GM19467 (cell line): ENCODE measurements around the gene GALM.
"Not testable (repeated sequence)": the region's sequence is repeated elsewhere in the genome, so short reads cannot be mapped to it uniquely, and the experiment has no call there.

Experiments used
- ATAC-seq: cut with Tn5 transposase; IDR thresholded peaks from one replicate; pipeline ENCODE4 v1.9.1; 2021; ENCODE audit warnings: mild to moderate bottlenecking, moderate library complexity; ENCODE audit not compliant: unreplicated experiment

Gene GALM

DNA sequence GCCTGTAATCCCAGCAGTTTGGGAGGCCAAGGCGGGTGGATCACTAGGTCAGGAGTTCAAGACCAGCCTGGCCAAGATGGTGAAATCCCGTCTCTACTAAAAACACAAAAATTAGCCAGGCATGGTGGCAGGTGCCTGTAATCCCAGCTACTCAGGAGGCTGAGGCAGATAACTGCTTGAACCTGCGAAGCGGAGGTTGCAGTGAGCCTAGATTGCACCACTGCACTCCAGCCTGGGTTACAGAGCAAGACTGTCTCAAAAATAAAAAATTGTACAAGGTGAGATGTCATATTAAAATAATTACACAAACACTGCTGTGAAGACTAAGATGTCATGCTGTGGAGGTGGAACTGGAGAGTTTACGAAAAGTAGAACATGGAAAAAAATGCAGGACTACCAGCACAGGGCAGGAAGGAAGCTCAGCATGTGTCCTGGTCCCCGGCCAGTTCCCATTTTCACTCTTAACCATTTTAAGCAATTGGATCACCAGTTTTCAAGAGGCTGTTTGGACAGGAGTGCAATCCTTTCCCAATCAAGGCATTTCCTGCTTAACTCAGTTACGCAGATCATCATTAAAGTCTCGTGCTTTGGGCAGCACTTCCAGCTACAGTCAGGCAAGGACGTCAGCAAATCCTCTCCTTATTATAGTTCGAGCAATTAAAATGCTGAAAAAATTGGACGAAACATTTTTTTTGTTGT is 71.2 kb downstream of the GALM start:
- ATAC-seq, result not testable (repeated sequence)

GRCh38 chr2:38737925-38738324 is 72.0 kb downstream of the GALM start:
- ATAC-seq, result no peak

- no peak for ATAC-seq
These were observed 73.6 kb downstream of the GALM start for GRCh38 chr2:38739524-38739923.

GRCh38 chr2:38740851-38741731 is 75.2 kb downstream of the GALM start:
- no peak for ATAC-seq

GRCh38 chr2:38742797-38743559 is 77.1 kb downstream of the GALM start:
- no peak for ATAC-seq

- ATAC-seq, result no peak
These were observed 77.9 kb downstream of the GALM start for GRCh38 chr2:38743672-38744398.

DNA sequence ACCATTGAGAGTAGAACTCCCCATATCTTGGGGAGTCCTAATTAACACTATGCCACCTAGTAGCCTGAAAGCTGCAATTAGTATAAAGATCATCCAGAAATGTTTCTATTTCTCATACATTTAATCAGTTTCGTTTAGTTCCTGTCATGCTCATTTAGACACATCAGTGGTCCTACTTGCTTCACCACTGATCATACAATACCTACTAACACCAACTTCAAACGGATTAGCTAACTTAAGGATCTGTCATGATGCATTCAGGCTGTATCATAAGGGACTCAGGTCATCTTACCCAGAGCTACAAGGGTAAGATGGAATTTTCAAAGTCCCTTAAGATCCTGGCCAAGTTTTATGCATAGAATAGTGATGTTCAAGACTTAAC is 78.5 kb downstream of the GALM start:
- ATAC-seq, result no peak

- ATAC-seq, result no peak
These were observed 79.4 kb downstream of the GALM start for GRCh38 chr2:38745267-38745666.

- ATAC-seq, result no peak
These were observed 81.1 kb downstream of the GALM start for GRCh38 chr2:38747007-38747424.

DNA sequence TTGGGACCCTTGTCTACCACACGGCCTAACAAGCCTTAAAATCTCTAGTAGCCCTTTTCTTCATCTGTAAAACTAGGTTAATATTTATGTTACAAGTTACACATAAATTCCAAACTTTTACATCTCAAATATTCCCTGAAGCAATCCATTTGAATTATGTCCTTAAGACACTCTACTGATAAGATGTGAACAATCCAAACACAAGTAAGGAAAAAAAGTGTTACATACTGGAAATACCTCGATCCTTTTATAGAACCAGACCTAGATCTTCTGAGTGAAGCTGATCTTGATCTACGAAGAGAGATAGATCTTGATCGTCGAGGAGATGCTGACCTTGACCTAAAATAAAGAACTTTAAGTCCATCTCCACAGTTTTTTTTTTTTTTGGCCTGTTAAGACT is 81.9 kb downstream of the GALM start:
- ATAC-seq, result no peak

DNA sequence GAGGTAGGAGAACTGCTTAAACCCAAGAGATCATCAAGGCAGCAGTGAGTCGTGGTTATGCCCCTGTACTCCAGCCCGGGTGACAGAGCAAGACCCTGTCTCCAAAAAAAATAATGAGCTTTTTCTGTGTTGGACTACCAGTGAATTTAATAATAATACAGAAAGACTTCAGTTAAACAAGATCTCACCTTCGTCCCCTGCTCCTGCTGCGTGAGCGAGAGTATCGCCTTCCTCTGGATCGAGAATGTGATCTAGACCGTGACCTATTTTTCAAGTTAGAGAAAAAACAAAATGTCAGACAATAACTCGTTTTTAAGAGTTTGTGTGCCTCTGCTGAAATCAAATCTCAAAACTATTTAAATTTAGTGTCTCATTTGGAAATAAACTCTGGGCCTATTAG is 82.5 kb downstream of the GALM start:
- ATAC-seq, result no peak

- no peak for ATAC-seq
These were observed 83.3 kb downstream of the GALM start for GRCh38 chr2:38748943-38749804.

GRCh38 chr2:38750011-38750890 is 84.3 kb downstream of the GALM start:
- ATAC-seq, result peak; percentile 18

- ATAC-seq, result peak; percentile 69
These were observed 85.1 kb downstream of the GALM start, which contains the start of gene SRSF7 for GRCh38 chr2:38750891-38751595. TSS of gene SRSF7 (minus strand) at chr2:38751361. CDS start at chr2:38751256, 105 bp downstream.

GRCh38 chr2:38751596-38752410 is 85.9 kb downstream of the GALM start:
- no peak for ATAC-seq

GRCh38 chr2:38754049-38754448 is 88.1 kb downstream of the GALM start:
- ATAC-seq, result no peak

- no peak for ATAC-seq
These were observed 88.6 kb downstream of the GALM start for GRCh38 chr2:38754506-38754905.
